AG10803 (cell line): ENCODE measurements around the gene FAM120AOS.

Experiments used
- DNase-seq: peaks from one replicate; pipeline ENCODE4 v3.0.0; 2010; ENCODE audit warnings: low read depth
- H3K4me3 ChIP-seq: 2 replicates; pipeline ENCODE4 v1.5.1; 2011; ENCODE audit warnings: mild to moderate bottlenecking, low read length, control low read depth
- CTCF ChIP-seq: conservative IDR thresholded peaks from 2 replicates; pipeline ENCODE4 v1.5.1; 2011; ENCODE audit warnings: mild to moderate bottlenecking, low read length, control low read depth, inconsistent platforms

Gene FAM120AOS

GRCh38 chr9:93491593-93492232 is 38.3 kb upstream of the FAM120AOS start:
- DNase-seq: no peak
- TF ChIP-seq CTCF: no peak

GRCh38 chr9:93488244-93488643 is 34.9 kb upstream of the FAM120AOS start:
- TF ChIP-seq CTCF: no peak
- no peak for DNase-seq
- H3K4me3 ChIP-seq: no peak overlapping the region

More at GRCh38 chr9:93491593-93492232, 38.3 kb upstream of the FAM120AOS start:
- no peak overlapping the region for H3K4me3 ChIP-seq

- no peak for TF ChIP-seq CTCF
- H3K4me3 ChIP-seq: no peak overlapping the region
These were observed 32.9 kb upstream of the FAM120AOS start for GRCh38 chr9:93486268-93486667.

GRCh38 chr9:93483497-93483896 is 30.1 kb upstream of the FAM120AOS start:
- no peak for TF ChIP-seq CTCF
- no peak for DNase-seq
- no peak overlapping the region for H3K4me3 ChIP-seq

More at GRCh38 chr9:93486268-93486667, 32.9 kb upstream of the FAM120AOS start:
- DNase-seq: no peak

GRCh38 chr9:93480728-93481324 is 27.4 kb upstream of the FAM120AOS start:
- peak; percentile 3; the same call in 1 of the 2 replicates for TF ChIP-seq CTCF
- no peak for DNase-seq
- no peak overlapping the region for H3K4me3 ChIP-seq

GRCh38 chr9:93480262-93480661 is 26.9 kb upstream of the FAM120AOS start:
- TF ChIP-seq CTCF: no peak
- DNase-seq: no peak
- no peak overlapping the region for H3K4me3 ChIP-seq

- H3K4me3 ChIP-seq: no peak overlapping the region
- peak; percentile 79 for DNase-seq
- no peak for TF ChIP-seq CTCF
These were observed 26.3 kb upstream of the FAM120AOS start for GRCh38 chr9:93479726-93480125.
